ENCODE data around the gene DEXI.

The DEXI gene

GRCh38 chr16:10892782-10893318, 49.4 kb downstream of the DEXI start:
- no peak for DNase-seq (ENCODE audit: low spot score)

GRCh38 chr16:10889855-10890254, 52.4 kb downstream of the DEXI start:
- DNase-seq (ENCODE audit: low spot score) = no peak

GRCh38 chr16:10888320-10888937, 53.8 kb downstream of the DEXI start:
- DNase-seq (ENCODE audit: low spot score) = no peak

GRCh38 chr16:10885246-10885645, 57.0 kb downstream of the DEXI start:
- no peak for DNase-seq (ENCODE audit: low spot score)

- no peak for DNase-seq (ENCODE audit: low spot score)
Observed at GRCh38 chr16:10883004-10883403, 59.3 kb downstream of the DEXI start.

- no peak for DNase-seq (ENCODE audit: low spot score)
Observed at GRCh38 chr16:10881479-10882030, 60.7 kb downstream of the DEXI start.

- no peak for DNase-seq (ENCODE audit: low spot score)
Observed at GRCh38 chr16:10880594-10881452, 61.4 kb downstream of the DEXI start.

GRCh38 chr16:10879681-10880589, 62.3 kb downstream of the DEXI start:
- no peak for DNase-seq (ENCODE audit: low spot score)
